ENCODE results near the gene NCOA5.
A peak's percentile ranks its signal among the peaks of the same experiment; 100 is the strongest.

Gene NCOA5

DNA sequence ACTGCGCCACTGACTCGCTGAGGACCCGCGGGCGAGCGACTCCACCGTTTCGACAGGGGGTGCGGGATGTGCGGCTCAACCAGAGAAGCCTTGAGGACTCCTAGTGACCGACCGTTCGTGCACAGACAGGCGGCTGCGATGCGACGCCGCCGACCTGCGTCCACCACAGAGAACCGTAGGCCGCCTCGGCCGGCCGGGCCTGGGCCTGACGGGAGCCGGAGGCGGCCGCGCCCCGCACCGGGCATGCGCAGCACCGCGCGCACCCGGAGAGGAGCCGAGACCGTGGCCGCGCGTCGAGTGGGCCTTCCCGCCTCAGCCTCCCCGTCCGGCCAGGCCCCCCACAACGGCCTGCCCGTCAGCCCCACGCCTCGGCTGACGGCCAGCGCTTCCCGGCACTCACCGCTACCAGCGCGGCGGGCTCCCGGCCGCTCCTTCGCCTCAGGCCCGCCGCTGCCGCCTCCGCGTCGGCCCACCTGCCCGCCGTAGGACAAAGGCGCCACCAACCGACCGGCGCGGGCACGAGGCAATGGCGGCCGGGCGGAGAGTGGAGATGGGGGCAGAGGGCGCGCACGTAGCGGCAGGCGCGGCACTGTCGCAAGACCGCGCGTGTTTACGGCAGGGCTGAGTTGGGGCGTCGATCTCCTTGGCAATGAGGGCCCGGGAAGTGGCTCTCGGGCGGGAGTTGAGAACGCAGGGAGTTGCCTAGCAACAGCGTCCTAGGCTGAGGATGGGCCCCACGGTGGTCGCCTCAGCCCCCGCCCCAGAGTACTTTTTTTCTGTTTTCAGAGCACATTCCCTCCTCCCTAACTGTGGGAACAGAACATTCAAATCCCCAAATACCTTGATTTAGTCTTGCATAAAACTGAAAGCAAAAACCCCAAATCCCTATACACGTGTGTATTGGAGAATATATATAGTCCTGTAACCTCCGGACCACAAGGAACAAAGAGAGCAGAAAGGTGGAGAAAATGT, at the start of gene NCOA5:
NCOA5 (minus strand) TSS at position 546 of the 972 bp plus-strand sequence. CDS start 10,538 bp downstream, outside the sequence.
- ChIA-PET CTCF (interaction anchor here (2.5 kb wide), 1 partner anchor 75 kb away, joined by 13 read pairs; no protein-coding TSS in a partner anchor), POLR2A (interaction anchor here (1.0 kb wide), 1 partner anchor 275 kb away, joined by 3 read pairs; no protein-coding TSS in a partner anchor)
- Histone ChIP-seq H3K4me1 (ENCODE audit: control insufficient read depth, insufficient read depth, low read length) (peaks cover 22% of the 10 kb centered on the region), H3K36me3 (ENCODE audit: control insufficient read depth in 2 of 2, insufficient read depth in 1 of 2, low read length in 2 of 2) (no peaks in the 10 kb centered on the region), H3K9me3 (ENCODE audit: control insufficient read depth, insufficient read depth, low read depth, low read length) (no peaks in the 10 kb centered on the region), H3K27ac (ENCODE audit: extremely low read depth, low read depth, low read length) (peak within 1 kb of the TSS; percentile 87), H3K4me3 (ENCODE audit: low read depth, low read length) (peak within 1 kb of the TSS; percentile 95)
- TF ChIP-seq ZFP37 (tag by site-specific recombination; IDR thresholded peaks at IDR 0.05): no peak; the same call in 1 of the 2 replicates
- peak; percentile 27 for TF ChIP-seq SP7 (tag by site-specific recombination; IDR thresholded peaks at IDR 0.05)
- TF ChIP-seq, protein P1, sequence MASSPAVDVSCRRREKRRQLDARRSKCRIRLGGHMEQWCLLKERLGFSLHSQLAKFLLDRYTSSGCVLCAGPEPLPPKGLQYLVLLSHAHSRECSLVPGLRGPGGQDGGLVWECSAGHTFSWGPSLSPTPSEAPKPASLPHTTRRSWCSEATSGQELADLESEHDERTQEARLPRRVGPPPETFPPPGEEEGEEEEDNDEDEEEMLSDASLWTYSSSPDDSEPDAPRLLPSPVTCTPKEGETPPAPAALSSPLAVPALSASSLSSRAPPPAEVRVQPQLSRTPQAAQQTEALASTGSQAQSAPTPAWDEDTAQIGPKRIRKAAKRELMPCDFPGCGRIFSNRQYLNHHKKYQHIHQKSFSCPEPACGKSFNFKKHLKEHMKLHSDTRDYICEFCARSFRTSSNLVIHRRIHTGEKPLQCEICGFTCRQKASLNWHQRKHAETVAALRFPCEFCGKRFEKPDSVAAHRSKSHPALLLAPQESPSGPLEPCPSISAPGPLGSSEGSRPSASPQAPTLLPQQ (tag by site-specific recombination; IDR thresholded peaks at IDR 0.05): peak; percentile 87
- TF ChIP-seq ZNF677 (tag by site-specific recombination; IDR thresholded peaks at IDR 0.05): peak; percentile 54; the same call in 1 of the 2 replicates
- TF ChIP-seq OSR2 (tag by site-specific recombination; IDR thresholded peaks at IDR 0.05): peak; percentile 25; the same call in 1 of the 2 replicates
- TF ChIP-seq ZNF174 (tag by site-specific recombination; IDR thresholded peaks at IDR 0.05): peak; percentile 62; the same call in 1 of the 2 replicates
- 0 out of 2 replicates have a peak, but pooled peaks have one; percentile 14 for TF ChIP-seq SCRT2 (tag by site-specific recombination; IDR thresholded peaks at IDR 0.05)
- TF ChIP-seq ZSCAN30 (tag by site-specific recombination; IDR thresholded peaks at IDR 0.05): peak; percentile 95
- TF ChIP-seq, protein P2, sequence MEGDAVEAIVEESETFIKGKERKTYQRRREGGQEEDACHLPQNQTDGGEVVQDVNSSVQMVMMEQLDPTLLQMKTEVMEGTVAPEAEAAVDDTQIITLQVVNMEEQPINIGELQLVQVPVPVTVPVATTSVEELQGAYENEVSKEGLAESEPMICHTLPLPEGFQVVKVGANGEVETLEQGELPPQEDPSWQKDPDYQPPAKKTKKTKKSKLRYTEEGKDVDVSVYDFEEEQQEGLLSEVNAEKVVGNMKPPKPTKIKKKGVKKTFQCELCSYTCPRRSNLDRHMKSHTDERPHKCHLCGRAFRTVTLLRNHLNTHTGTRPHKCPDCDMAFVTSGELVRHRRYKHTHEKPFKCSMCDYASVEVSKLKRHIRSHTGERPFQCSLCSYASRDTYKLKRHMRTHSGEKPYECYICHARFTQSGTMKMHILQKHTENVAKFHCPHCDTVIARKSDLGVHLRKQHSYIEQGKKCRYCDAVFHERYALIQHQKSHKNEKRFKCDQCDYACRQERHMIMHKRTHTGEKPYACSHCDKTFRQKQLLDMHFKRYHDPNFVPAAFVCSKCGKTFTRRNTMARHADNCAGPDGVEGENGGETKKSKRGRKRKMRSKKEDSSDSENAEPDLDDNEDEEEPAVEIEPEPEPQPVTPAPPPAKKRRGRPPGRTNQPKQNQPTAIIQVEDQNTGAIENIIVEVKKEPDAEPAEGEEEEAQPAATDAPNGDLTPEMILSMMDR (tag by site-specific recombination; IDR thresholded peaks at IDR 0.05): peak; percentile 72; the same call in 1 of the 2 replicates
- TF ChIP-seq GLIS1 (tag by site-specific recombination; IDR thresholded peaks at IDR 0.05): peak; percentile 79
- TF ChIP-seq, protein P3, sequence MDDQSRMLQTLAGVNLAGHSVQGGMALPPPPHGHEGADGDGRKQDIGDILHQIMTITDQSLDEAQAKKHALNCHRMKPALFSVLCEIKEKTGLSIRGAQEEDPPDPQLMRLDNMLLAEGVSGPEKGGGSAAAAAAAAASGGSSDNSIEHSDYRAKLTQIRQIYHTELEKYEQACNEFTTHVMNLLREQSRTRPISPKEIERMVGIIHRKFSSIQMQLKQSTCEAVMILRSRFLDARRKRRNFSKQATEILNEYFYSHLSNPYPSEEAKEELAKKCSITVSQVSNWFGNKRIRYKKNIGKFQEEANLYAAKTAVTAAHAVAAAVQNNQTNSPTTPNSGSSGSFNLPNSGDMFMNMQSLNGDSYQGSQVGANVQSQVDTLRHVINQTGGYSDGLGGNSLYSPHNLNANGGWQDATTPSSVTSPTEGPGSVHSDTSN (CRISPR knock-in tag; IDR thresholded peaks at IDR 0.05): peak; percentile 89; the same call in 1 of the 2 replicates
- peak; percentile 49 for TF ChIP-seq ZBTB8A (tag by site-specific recombination; IDR thresholded peaks at IDR 0.05)
- TF ChIP-seq ZNF670 (tag by site-specific recombination; IDR thresholded peaks at IDR 0.05; ENCODE audit: low read depth): no peak
- TF ChIP-seq ZNF350 (tag by site-specific recombination; IDR thresholded peaks at IDR 0.05): no peak
- TF ChIP-seq, protein P4, sequence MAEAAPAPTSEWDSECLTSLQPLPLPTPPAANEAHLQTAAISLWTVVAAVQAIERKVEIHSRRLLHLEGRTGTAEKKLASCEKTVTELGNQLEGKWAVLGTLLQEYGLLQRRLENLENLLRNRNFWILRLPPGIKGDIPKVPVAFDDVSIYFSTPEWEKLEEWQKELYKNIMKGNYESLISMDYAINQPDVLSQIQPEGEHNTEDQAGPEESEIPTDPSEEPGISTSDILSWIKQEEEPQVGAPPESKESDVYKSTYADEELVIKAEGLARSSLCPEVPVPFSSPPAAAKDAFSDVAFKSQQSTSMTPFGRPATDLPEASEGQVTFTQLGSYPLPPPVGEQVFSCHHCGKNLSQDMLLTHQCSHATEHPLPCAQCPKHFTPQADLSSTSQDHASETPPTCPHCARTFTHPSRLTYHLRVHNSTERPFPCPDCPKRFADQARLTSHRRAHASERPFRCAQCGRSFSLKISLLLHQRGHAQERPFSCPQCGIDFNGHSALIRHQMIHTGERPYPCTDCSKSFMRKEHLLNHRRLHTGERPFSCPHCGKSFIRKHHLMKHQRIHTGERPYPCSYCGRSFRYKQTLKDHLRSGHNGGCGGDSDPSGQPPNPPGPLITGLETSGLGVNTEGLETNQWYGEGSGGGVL (tag by site-specific recombination; IDR thresholded peaks at IDR 0.05): peak; percentile 59; the same call in 1 of the 2 replicates
- TF ChIP-seq, protein P5, sequence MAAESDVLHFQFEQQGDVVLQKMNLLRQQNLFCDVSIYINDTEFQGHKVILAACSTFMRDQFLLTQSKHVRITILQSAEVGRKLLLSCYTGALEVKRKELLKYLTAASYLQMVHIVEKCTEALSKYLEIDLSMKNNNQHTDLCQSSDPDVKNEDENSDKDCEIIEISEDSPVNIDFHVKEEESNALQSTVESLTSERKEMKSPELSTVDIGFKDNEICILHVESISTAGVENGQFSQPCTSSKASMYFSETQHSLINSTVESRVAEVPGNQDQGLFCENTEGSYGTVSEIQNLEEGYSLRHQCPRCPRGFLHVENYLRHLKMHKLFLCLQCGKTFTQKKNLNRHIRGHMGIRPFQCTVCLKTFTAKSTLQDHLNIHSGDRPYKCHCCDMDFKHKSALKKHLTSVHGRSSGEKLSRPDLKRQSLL (tag by site-specific recombination; IDR thresholded peaks at IDR 0.05): no peak
- TF ChIP-seq, protein P6, sequence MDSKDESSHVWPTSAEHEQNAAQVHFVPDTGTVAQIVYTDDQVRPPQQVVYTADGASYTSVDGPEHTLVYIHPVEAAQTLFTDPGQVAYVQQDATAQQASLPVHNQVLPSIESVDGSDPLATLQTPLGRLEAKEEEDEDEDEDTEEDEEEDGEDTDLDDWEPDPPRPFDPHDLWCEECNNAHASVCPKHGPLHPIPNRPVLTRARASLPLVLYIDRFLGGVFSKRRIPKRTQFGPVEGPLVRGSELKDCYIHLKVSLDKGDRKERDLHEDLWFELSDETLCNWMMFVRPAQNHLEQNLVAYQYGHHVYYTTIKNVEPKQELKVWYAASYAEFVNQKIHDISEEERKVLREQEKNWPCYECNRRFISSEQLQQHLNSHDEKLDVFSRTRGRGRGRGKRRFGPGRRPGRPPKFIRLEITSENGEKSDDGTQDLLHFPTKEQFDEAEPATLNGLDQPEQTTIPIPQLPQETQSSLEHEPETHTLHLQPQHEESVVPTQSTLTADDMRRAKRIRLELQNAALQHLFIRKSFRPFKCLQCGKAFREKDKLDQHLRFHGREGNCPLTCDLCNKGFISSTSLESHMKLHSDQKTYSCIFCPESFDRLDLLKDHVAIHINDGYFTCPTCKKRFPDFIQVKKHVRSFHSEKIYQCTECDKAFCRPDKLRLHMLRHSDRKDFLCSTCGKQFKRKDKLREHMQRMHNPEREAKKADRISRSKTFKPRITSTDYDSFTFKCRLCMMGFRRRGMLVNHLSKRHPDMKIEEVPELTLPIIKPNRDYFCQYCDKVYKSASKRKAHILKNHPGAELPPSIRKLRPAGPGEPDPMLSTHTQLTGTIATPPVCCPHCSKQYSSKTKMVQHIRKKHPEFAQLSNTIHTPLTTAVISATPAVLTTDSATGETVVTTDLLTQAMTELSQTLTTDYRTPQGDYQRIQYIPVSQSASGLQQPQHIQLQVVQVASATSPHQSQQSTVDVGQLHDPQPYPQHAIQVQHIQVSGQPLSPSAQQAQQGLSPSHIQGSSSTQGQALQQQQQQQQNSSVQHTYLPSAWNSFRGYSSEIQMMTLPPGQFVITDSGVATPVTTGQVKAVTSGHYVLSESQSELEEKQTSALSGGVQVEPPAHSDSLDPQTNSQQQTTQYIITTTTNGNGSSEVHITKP (tag by site-specific recombination; IDR thresholded peaks at IDR 0.05): no peak; the same call in 1 of the 2 replicates
- TF ChIP-seq ZNF837 (tag by site-specific recombination; IDR thresholded peaks at IDR 0.05): no peak
- TF ChIP-seq SP2 (tag by site-specific recombination; IDR thresholded peaks at IDR 0.05): peak; percentile 28; the same call in 1 of the 2 replicates
- peak; percentile 3; the same call in 1 of the 2 replicates for TF ChIP-seq OVOL3 (tag by site-specific recombination; IDR thresholded peaks at IDR 0.05)
- TF ChIP-seq ZNF184 (tag by site-specific recombination; IDR thresholded peaks at IDR 0.05): no peak
- TF ChIP-seq, protein P7, sequence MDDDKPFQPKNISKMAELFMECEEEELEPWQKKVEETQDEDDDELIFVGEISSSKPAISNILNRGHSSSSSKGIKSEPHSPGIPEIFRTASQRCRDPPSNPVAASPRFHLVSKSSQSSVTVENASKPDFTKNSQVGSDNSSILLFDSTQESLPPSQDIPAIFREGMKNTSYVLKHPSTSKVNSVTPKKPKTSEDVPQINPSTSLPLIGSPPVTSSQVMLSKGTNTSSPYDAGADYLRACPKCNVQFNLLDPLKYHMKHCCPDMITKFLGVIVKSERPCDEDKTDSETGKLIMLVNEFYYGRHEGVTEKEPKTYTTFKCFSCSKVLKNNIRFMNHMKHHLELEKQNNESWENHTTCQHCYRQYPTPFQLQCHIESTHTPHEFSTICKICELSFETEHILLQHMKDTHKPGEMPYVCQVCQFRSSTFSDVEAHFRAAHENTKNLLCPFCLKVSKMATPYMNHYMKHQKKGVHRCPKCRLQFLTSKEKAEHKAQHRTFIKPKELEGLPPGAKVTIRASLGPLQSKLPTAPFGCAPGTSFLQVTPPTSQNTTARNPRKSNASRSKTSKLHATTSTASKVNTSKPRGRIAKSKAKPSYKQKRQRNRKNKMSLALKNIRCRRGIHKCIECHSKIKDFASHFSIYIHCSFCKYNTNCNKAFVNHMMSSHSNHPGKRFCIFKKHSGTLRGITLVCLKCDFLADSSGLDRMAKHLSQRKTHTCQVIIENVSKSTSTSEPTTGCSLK (tag by site-specific recombination; IDR thresholded peaks at IDR 0.05): no peak

All from HEK293 (cell line).